Lower lobe of right lung (tissue), 2 donors: ENCODE measurements around the gene ZNF277. TPM values are rescaled to one million over a fixed set of nuclear protein-coding genes. Genes with fewer than 3 reads are reported as not detected.
A peak's percentile ranks its signal among the peaks of the same experiment; 100 is the strongest.

Experiments
- ATAC-seq, 2 donors: fragments of 200-7000 bp; cut with Tn5 transposase; one replicate each; pipeline ENCODE4 v1.9.1; 2020 to 2022; ENCODE audit warnings: mild to moderate bottlenecking in 2 of 2, moderate library complexity in 2 of 2
- DNase-seq: peaks from one replicate; pipeline ENCODE4 v3.0.0-alpha.2; 2020
- H3K27ac ChIP-seq: fragments of 200-600 bp; one replicate; pipeline ENCODE4 v1.8.0; 2022
- H3K27me3 ChIP-seq: fragments of 200-600 bp; one replicate; pipeline ENCODE4 v1.8.0; 2022; ENCODE audit warnings: low read depth
- H3K36me3 ChIP-seq: fragments of 200-600 bp; one replicate; pipeline ENCODE4 v1.8.0; 2022; ENCODE audit warnings: mild to moderate bottlenecking
- H3K4me1 ChIP-seq: fragments of 200-600 bp; one replicate; pipeline ENCODE4 v1.8.0; 2022
- H3K4me3 ChIP-seq: fragments of 200-600 bp; one replicate; pipeline ENCODE4 v1.8.0; 2022; ENCODE audit warnings: mild to moderate bottlenecking
- H3K9me3 ChIP-seq: fragments of 200-600 bp; one replicate; pipeline ENCODE4 v1.8.0; 2022
- intact Hi-C: fragments of 100-400 bp; cut with DNase I; formaldehyde crosslinking; loops from one replicate; pipeline ENCODE4 v1.11.0; 2022
- total RNA-seq: library from RNA; stranded (reverse); fragmentation: NEBNext Ultra II Directional; extraction: Animal tissue kit (Norgen Biotek cat#: 25700); gene quantifications from one replicate; pipeline ENCODE4 v1.2.1, GENCODE V29; 2021
- TF ChIP-seq, protein P1 (sequence below): fragments of 200-600 bp; IDR thresholded peaks from one replicate; pipeline ENCODE4 v1.8.0; 2022; ENCODE audit warnings: antibody characterized with exemption, mild to moderate bottlenecking
- donor health status: DM: no; HTN: yes; CAD: no; lungs with severe emphysema.

The ZNF277 gene
- total RNA-seq, 1 donor from 2014 or later, result 33.3 TPM

DNA sequence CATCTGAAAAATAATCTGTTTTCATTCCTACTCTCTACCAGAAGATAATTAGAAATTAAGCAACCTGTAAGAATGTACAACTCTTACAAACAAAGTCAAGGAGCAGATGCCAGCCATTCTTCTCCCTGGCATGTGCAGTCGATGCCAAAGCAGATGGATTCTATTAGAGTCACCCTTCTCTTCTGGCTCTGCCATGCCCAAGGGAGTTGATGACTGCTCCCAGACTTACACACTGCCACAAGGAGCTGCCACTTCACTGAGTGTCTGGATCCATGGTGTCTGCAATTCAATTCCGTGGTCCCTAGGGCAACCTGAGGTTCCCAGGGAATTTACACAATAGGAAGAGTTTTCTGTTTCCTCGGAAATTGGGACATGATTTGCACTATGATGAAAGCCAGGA, 154.7 kb downstream of the ZNF277 start:
- no peaks in the 10 kb centered on the region for H3K36me3 ChIP-seq
- intact Hi-C loops, result no loop called here
- TF ChIP-seq, protein P1, sequence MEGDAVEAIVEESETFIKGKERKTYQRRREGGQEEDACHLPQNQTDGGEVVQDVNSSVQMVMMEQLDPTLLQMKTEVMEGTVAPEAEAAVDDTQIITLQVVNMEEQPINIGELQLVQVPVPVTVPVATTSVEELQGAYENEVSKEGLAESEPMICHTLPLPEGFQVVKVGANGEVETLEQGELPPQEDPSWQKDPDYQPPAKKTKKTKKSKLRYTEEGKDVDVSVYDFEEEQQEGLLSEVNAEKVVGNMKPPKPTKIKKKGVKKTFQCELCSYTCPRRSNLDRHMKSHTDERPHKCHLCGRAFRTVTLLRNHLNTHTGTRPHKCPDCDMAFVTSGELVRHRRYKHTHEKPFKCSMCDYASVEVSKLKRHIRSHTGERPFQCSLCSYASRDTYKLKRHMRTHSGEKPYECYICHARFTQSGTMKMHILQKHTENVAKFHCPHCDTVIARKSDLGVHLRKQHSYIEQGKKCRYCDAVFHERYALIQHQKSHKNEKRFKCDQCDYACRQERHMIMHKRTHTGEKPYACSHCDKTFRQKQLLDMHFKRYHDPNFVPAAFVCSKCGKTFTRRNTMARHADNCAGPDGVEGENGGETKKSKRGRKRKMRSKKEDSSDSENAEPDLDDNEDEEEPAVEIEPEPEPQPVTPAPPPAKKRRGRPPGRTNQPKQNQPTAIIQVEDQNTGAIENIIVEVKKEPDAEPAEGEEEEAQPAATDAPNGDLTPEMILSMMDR, result no peak
- peak overlapping the region; percentile 70 for H3K27ac ChIP-seq
- H3K27me3 ChIP-seq, result no peaks in the 10 kb centered on the region
- ATAC-seq (peak; percentile 73 to 76), DNase-seq (no peak)
- no peaks in the 10 kb centered on the region for H3K9me3 ChIP-seq
- no peak overlapping the region for H3K4me3 ChIP-seq
- peaks cover 16% of the 10 kb centered on the region for H3K4me1 ChIP-seq

DNA sequence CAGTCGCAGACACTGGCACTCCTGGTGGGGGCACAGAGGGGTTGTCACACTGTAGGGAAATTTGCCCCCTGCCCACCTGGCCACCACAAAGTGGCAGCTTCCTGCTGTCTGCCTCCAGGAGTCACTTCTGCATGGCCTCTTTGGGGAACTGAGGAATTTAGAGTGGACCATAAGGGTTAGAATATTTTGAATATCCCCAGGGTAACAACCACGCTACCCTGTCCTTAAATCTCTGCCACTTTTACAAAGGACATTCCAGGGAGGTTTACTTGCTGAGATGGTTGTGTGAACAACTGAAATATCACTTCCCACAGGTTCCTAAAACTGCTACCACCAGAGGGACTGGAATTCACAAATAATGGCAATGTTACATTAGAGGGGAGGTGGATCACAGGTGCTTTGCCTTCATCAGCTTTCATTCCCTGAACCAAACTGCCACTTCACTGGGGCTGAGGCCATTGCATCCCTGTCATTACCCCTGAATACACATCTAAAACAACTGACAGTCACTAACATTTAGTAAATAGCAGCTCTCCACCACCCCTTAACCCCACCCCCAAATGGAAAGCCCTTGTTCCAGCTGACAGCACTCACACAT, 155.7 kb downstream of the ZNF277 start:
- Histone ChIP-seq H3K9me3 (no peaks in the 10 kb centered on the region), H3K27ac (peak overlapping the region; percentile 70), H3K36me3 (no peaks in the 10 kb centered on the region), H3K27me3 (no peaks in the 10 kb centered on the region), H3K4me3 (no peak overlapping the region), H3K4me1 (peaks cover 16% of the 10 kb centered on the region)
- no peak for DNase-seq
- intact Hi-C loops, result no loop called here
- TF ChIP-seq, protein P1, result no peak
- ATAC-seq, result peak; percentile 80 to 87

DNA sequence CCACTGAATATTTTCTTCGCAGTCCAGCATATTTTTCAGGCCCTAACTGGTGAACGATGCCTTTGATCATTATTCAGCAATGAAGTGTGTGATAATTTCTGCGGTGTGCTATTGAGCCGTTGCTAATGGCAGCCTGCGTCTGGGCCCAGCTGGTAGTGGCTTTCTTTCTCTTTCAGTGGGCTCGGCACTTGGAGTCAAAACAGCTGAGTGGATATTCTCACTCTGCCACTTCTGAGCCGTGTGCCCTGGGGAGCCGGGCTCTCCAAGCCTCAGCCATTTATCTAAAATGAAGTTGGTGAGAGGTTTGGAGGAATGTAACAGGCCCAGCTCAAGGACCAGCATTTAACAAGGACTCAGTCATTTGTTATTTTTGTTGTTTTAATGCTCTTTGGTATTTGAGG, 156.2 kb downstream of the ZNF277 start:
- DNase-seq (peak; percentile 51), ATAC-seq (peak; percentile 80 to 82)
- no peaks in the 10 kb centered on the region for H3K36me3 ChIP-seq
- H3K9me3 ChIP-seq, result no peaks in the 10 kb centered on the region
- intact Hi-C loops, result no loop called here
- H3K27ac ChIP-seq, result peak overlapping the region; percentile 70
- H3K27me3 ChIP-seq, result no peaks in the 10 kb centered on the region
- H3K4me3 ChIP-seq, result no peak overlapping the region
- TF ChIP-seq, protein P1, result no peak
- H3K4me1 ChIP-seq, result peaks cover 16% of the 10 kb centered on the region

DNA sequence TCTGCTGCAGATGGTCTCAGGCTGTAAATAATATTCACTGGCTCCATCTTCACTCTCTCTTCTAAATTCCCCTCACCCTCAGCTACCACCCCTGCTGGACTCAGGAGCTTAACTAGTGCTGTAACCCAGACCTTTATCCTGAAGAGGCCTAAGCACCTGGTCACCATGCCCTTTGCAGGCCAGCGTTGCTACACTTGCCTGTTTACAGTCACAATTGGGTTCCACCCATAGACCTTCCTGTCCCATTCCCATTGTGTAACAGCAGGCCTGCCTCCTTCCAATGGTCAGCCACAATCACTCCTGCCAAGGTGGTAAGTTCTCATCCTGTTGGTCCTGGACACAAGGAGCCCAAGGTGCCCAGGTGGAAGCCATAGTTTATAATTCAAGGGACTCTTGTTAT, 157.9 kb downstream of the ZNF277 start:
- Histone ChIP-seq H3K9me3 (no peaks in the 10 kb centered on the region), H3K4me3 (no peak overlapping the region), H3K36me3 (no peaks in the 10 kb centered on the region), H3K27ac (no peak overlapping the region), H3K27me3 (no peaks in the 10 kb centered on the region), H3K4me1 (peaks cover 16% of the 10 kb centered on the region)
- no peak for DNase-seq
- TF ChIP-seq, protein P1, result no peak
- no peak for ATAC-seq
- intact Hi-C loops, result no loop called here

DNA sequence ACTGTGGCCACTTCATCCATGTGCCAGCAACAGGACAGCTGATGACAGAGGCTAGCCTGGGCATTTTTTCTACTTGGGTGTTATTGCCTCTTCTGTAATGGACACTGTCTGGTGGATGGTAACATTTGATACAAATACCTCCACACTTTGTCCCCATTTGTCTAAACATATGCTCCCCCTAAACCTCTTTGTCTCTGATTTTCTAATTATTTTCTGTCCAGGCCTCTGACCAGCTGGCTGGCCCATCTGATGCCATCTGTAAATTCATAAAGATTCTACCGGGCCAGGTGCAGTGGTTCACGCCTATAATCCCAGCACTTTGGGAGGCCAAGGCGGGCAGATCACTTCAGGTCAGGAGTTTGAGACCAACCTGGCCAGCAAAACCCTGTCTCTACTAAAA, 159.1 kb downstream of the ZNF277 start:
- Histone ChIP-seq H3K36me3 (no peaks in the 10 kb centered on the region), H3K4me3 (no peak overlapping the region), H3K4me1 (peaks cover 13% of the 10 kb centered on the region), H3K27me3 (no peaks in the 10 kb centered on the region), H3K9me3 (no peaks in the 10 kb centered on the region), H3K27ac (no peak overlapping the region)
- intact Hi-C loops, result no loop called here
- DNase-seq (no peak), ATAC-seq (no peak)
- TF ChIP-seq, protein P1, result no peak
